ENCODE measurements around the gene NUDT14. TPM values are rescaled to one million over a fixed set of nuclear protein-coding genes. Genes with fewer than 3 reads are reported as not detected.
A peak's percentile ranks its signal among the peaks of the same experiment; 100 is the strongest.

Gene NUDT14
- total and polyA plus RNA-seq, 2 of the 8 experiments (the other 6 are each of a cell fraction or from before 2014, with no cell fraction given), result 25.5 to 33.3 TPM

DNA sequence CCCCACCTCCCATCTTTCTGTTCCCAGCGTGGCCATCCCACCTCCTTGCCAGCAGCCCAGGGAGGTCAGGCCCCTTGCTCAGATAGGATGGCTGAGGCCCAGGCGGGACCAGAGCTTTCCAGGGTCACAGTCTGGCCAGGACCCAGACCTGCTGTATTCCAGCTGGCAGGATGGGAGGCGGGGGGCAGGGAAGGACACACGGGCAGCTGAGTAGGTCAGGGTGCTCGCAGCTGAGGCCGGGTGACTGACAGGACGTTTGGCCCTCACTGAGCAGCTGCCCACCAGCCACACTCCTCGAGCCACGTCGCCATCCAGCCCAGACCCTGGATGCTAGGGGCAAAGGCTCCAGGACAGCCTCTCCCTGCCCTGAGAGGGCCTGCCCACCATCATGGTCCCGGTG is 4.0 kb downstream of the NUDT14 start:
- no peaks in the 10 kb centered on the region for H3K9me3 ChIP-seq (ENCODE audit: insufficient read depth in 2 of 2, low read depth in 1 of 2, low read length in 1 of 2)
- H3K27me3 ChIP-seq (replicated peaks in 1 of 4; ENCODE audit: control insufficient read depth in 3 of 4, extremely low read depth in 1 of 4, insufficient read depth in 3 of 4, low read length in 3 of 4), result peaks cover 0 to 7% (median 5%) of the 10 kb centered on the region in 4 experiments; a peak in 4 of 7 replicates
- H3K79me1 ChIP-seq (ENCODE audit: low read depth, low read length), result no peaks in the 10 kb centered on the region; the same call in 1 of the 2 replicates
- peaks cover 0 to 4% (median 1%) of the 10 kb centered on the region in 4 experiments; a peak in 1 of 7 replicates for H3K4me1 ChIP-seq (replicated peaks in 1 of 4; ENCODE audit: control insufficient read depth in 3 of 4, insufficient read depth in 4 of 4, low read length in 3 of 4)
- H3K36me3 ChIP-seq (ENCODE audit: control insufficient read depth in 2 of 4, insufficient read depth in 4 of 4, low read length in 3 of 4), result no peaks in the 10 kb centered on the region
- H2BK15ac ChIP-seq (ENCODE audit: low read length), result no peak overlapping the region
- H3K18ac ChIP-seq (ENCODE audit: extremely low read depth, low read length), result no peak overlapping the region
- 84% methylated on average over 10 of the region's 11 CpGs; no CpG with 5 or more reads in 1 of the 2 experiments for WGBS, 2 experiments (ENCODE audit: extremely low coverage in 1 of 2, insufficient coverage in 1 of 2, insufficient read length in 1 of 2, insufficient replicate concordance in 2 of 2, low coverage in 1 of 2, low lambda C conversion rate in 2 of 2, missing lambda C conversion rate in 1 of 2)
- no peak for FAIRE-seq
- H3K79me2 ChIP-seq (ENCODE audit: control insufficient read depth in 1 of 2, insufficient read depth in 2 of 2, low read length in 2 of 2), result no peaks in the 10 kb centered on the region
- ChIA-PET POLR2A (ENCODE audit: partially characterized antibody) (interaction anchor here (2.3 kb wide), 1 partner anchor 8 kb away, joined by 6 read pairs; the partner anchor contains the start of gene JAG2), CTCF (ENCODE audit: partially characterized antibody) (interaction anchor here (0.8 to 1.6 kb wide), 4 partner anchors 12 to 175 kb away, joined by 3 to 6 read pairs (median 4); no protein-coding TSS in a partner anchor)
- H2AK5ac ChIP-seq (ENCODE audit: low read depth, low read length), result no peak overlapping the region
- DNase-seq (ENCODE audit: low read depth in 1 of 2, low spot score in 2 of 2), result no peak
- H4K5ac ChIP-seq (ENCODE audit: insufficient read length, low read depth, low read length), result no peak overlapping the region
- H2BK20ac ChIP-seq (ENCODE audit: low read length), result no peak overlapping the region
- no peak overlapping the region for H4K91ac ChIP-seq (replicated peaks; ENCODE audit: insufficient read length, low read length)
- no peak for TF ChIP-seq ATF2 (IDR thresholded peaks at IDR 0.05; ENCODE audit: low read length)
- TF ChIP-seq POLR2AphosphoS5 (IDR thresholded peaks at IDR 0.05; ENCODE audit: low read depth, low read length), result no peak
- TF ChIP-seq SIX5 (IDR thresholded peaks at IDR 0.05; ENCODE audit: low read depth, low read length), result no peak
- TF ChIP-seq SAP30 (IDR thresholded peaks at IDR 0.05; ENCODE audit: insufficient read depth, insufficient replicate concordance, low read length), result no peak
- no peak for TF ChIP-seq HDAC6 (IDR thresholded peaks at IDR 0.05; ENCODE audit: low read depth, low read length)
- no peak overlapping the region for H3K14ac ChIP-seq (ENCODE audit: insufficient read length)
- H2BK5ac ChIP-seq (ENCODE audit: low read depth, low read length), result no peak overlapping the region
- peaks cover 3% of the 10 kb centered on the region; the same call in 1 of the 2 replicates for H3K23me2 ChIP-seq (ENCODE audit: low read depth, low read length)
- no peak overlapping the region for H2AFZ ChIP-seq (ENCODE audit: low read length)
- H3K23ac ChIP-seq (ENCODE audit: insufficient read length), result no peak overlapping the region
- H3K4me3 ChIP-seq (ENCODE audit: extremely low read depth in 1 of 4, insufficient read depth in 2 of 4, low read depth in 3 of 4, low read length in 4 of 4), result no peak overlapping the region
- H3K27ac ChIP-seq (ENCODE audit: low read depth, low read length), result no peak overlapping the region
- no peak overlapping the region for H3K9ac ChIP-seq (replicated peaks in 1 of 4; ENCODE audit: extremely low read depth in 1 of 4, low read depth in 3 of 4, low read length in 3 of 4)
- H4K20me1 ChIP-seq (replicated peaks in 1 of 2; ENCODE audit: control insufficient read depth in 1 of 2, insufficient read depth in 2 of 2, low read length in 2 of 2), result peaks cover 5 to 8% of the 10 kb centered on the region in 2 experiments
- H3K4me2 ChIP-seq (ENCODE audit: insufficient read depth in 1 of 2, low read depth in 2 of 2, low read length in 2 of 2), result no peak overlapping the region
- no peak overlapping the region for H2BK120ac ChIP-seq (replicated peaks; ENCODE audit: low read depth, low read length)
- no peak overlapping the region for H3K56ac ChIP-seq (replicated peaks; ENCODE audit: insufficient read length, low read depth, low read length)
- no peak overlapping the region for H3K4ac ChIP-seq (replicated peaks; ENCODE audit: insufficient read length, low read depth, low read length)
- H2BK12ac ChIP-seq (ENCODE audit: low read depth, low read length), result no peak overlapping the region
- peak overlapping the region; percentile 51; the same call in 1 of the 2 replicates for H4K8ac ChIP-seq (ENCODE audit: extremely low read depth, insufficient read depth, low read length)
